Measurements from ENCODE around the gene SUSD1.

GRCh38 chr9:112091810-112092209, 83.3 kb downstream of the SUSD1 start:
- TF ChIP-seq CTCF (IDR thresholded peaks at IDR 0.05), result peak; percentile 49
- TF ChIP-seq ZFX (IDR thresholded peaks at IDR 0.05; ENCODE audit: borderline replicate concordance), result no peak
